WTC11 (cell line): ENCODE measurements around the gene RDH12. TPM values are rescaled to one million over a fixed set of nuclear protein-coding genes. Genes with fewer than 3 reads are reported as not detected.

ENCODE experiments used
- ATAC-seq: fragments of 200-7000 bp; cut with Tn5 transposase; 2 replicates; pipeline ENCODE4 v1.10.0; 2021; ENCODE audit warnings: mild to moderate bottlenecking, moderate library complexity
- CTCF ChIA-PET: fragments of 300-600 bp; sonication (Branson Sonifier 250); formaldehyde crosslinking; loops from one replicate; lab custom pipeline; 2021; ENCODE audit warnings: antibody characterized with exemption; lab: Charles Lee
- POLR2A ChIA-PET: fragments of 350-600 bp; sonication (Branson Sonifier 250); formaldehyde crosslinking; loops from one replicate; lab custom pipeline; 2021; ENCODE audit warnings: antibody characterized with exemption; lab: Charles Lee
- DNase-seq: peaks from one replicate; pipeline ENCODE4 v3.0.0; 2021; ENCODE audit warnings: low spot score
- H3K27ac Mint-ChIP-seq: 2 replicates; pipeline ENCODE4 v1.8.0; 2021; ENCODE audit warnings: mixed read lengths
- H3K27me3 Mint-ChIP-seq: 2 replicates; pipeline ENCODE4 v1.8.0; 2021; ENCODE audit warnings: low read depth, mild to moderate bottlenecking, moderate library complexity, mixed read lengths
- H3K36me3 Mint-ChIP-seq: 2 replicates; pipeline ENCODE4 v1.8.0; 2021; ENCODE audit warnings: mixed read lengths
- H3K4me1 Mint-ChIP-seq: 2 replicates; pipeline ENCODE4 v1.8.0; 2022; ENCODE audit warnings: mixed read lengths
- H3K4me3 Mint-ChIP-seq: 2 replicates; pipeline ENCODE4 v1.8.0; 2021; ENCODE audit warnings: mild to moderate bottlenecking, moderate library complexity, mixed read lengths
- H3K9me3 Mint-ChIP-seq: 2 replicates; pipeline ENCODE4 v1.8.0; 2021; ENCODE audit warnings: mixed read lengths
- AR ChIP-seq: fragments of 250-450 bp; sonication (Bioruptor Pico); IDR thresholded peaks from 2 replicates; pipeline ENCODE4 v1.9.0; 2021; ENCODE audit warnings: mild to moderate bottlenecking
- ATF1 ChIP-seq: sonication (generic); formaldehyde crosslinking; IDR thresholded peaks from 2 replicates; pipeline ENCODE4 v1.8.1; 2023; ENCODE audit warnings: mild to moderate bottlenecking, moderate library complexity, missing genetic modification reagents
- ATF2 ChIP-seq: sonication (generic); formaldehyde crosslinking; IDR thresholded peaks from 2 replicates; pipeline ENCODE4 v1.8.1; 2022; ENCODE audit warnings: low read depth, missing genetic modification reagents, borderline replicate concordance
- CBFB ChIP-seq: sonication (generic); formaldehyde crosslinking; IDR thresholded peaks from 2 replicates; pipeline ENCODE4 v1.8.1; 2022; ENCODE audit warnings: mild to moderate bottlenecking, low read depth, missing genetic modification reagents
- EMX1 ChIP-seq: fragments of 250-450 bp; sonication (Bioruptor Pico); IDR thresholded peaks from 2 replicates; pipeline ENCODE4 v1.8.0; 2021; ENCODE audit warnings: mild to moderate bottlenecking
- FOXJ3 ChIP-seq: sonication (generic); formaldehyde crosslinking; IDR thresholded peaks from 2 replicates; pipeline ENCODE4 v1.9.0; 2021; ENCODE audit warnings: missing genetic modification reagents, mild to moderate bottlenecking, borderline replicate concordance
- GRHL2 ChIP-seq: fragments of 250-450 bp; sonication (Bioruptor Pico); IDR thresholded peaks from 2 replicates; pipeline ENCODE4 v1.8.0; 2022; ENCODE audit warnings: mild to moderate bottlenecking, moderate library complexity; ENCODE audit not compliant: insufficient replicate concordance, severe bottlenecking
- GTF2I ChIP-seq: fragments of 250-450 bp; sonication (Bioruptor Pico); conservative IDR thresholded peaks from 2 replicates; pipeline ENCODE4 v1.4.0; 2021; ENCODE audit warnings: mild to moderate bottlenecking
- MXD4 ChIP-seq: fragments of 250-450 bp; sonication (Bioruptor Pico); IDR thresholded peaks from 2 replicates; pipeline ENCODE4 v1.8.0; 2021; ENCODE audit warnings: mild to moderate bottlenecking, moderate library complexity, borderline replicate concordance
- MYBL2 ChIP-seq: sonication (generic); formaldehyde crosslinking; IDR thresholded peaks from 2 replicates; pipeline ENCODE4 v1.8.1; 2023; ENCODE audit warnings: mild to moderate bottlenecking, moderate library complexity, missing genetic modification reagents
- RORB ChIP-seq: fragments of 250-450 bp; sonication (Bioruptor Pico); IDR thresholded peaks from 2 replicates; pipeline ENCODE4 v1.9.0; 2021; ENCODE audit warnings: mild to moderate bottlenecking
- STAT6 ChIP-seq: sonication (generic); formaldehyde crosslinking; conservative IDR thresholded peaks from 2 replicates; pipeline ENCODE4 v1.8.1; 2023; ENCODE audit warnings: mild to moderate bottlenecking, low read depth, missing genetic modification reagents, moderate library complexity
- USF1 ChIP-seq: sonication (generic); formaldehyde crosslinking; IDR thresholded peaks from 2 replicates; pipeline ENCODE4 v1.8.0; 2022; ENCODE audit warnings: mild to moderate bottlenecking, missing genetic modification reagents
- USF2 ChIP-seq: sonication (generic); formaldehyde crosslinking; IDR thresholded peaks from 2 replicates; pipeline ENCODE4 v1.8.1; 2023; ENCODE audit warnings: mild to moderate bottlenecking, missing genetic modification reagents, moderate library complexity
- ZMAT4 ChIP-seq: fragments of 250-450 bp; sonication (Bioruptor Pico); IDR thresholded peaks from 2 replicates; pipeline ENCODE4 v1.9.0; 2021; ENCODE audit warnings: mild to moderate bottlenecking
- ZNF121 ChIP-seq: sonication (generic); formaldehyde crosslinking; IDR thresholded peaks from 2 replicates; pipeline ENCODE4 v1.8.0; 2023; ENCODE audit warnings: missing genetic modification reagents
- ZNF396 ChIP-seq: fragments of 250-450 bp; sonication (Bioruptor Pico); IDR thresholded peaks from 2 replicates; pipeline ENCODE4 v1.8.0; 2021; ENCODE audit warnings: mild to moderate bottlenecking, moderate library complexity, borderline replicate concordance
- ZNF416 ChIP-seq: fragments of 250-450 bp; sonication (Bioruptor Pico); IDR thresholded peaks from 2 replicates; pipeline ENCODE4 v1.9.0; 2021; ENCODE audit warnings: mild to moderate bottlenecking, inconsistent platforms
- ZNF532 ChIP-seq: fragments of 250-450 bp; sonication (Bioruptor Pico); IDR thresholded peaks from 2 replicates; pipeline ENCODE4 v1.9.0; 2021; ENCODE audit warnings: mild to moderate bottlenecking, borderline replicate concordance
- total RNA-seq: library from RNA; stranded (reverse); gene quantifications from 3 replicates; pipeline ENCODE4 v1.2.3, GENCODE V29; 2021

RDH12 gene
- total RNA-seq, 1 experiment from 2014 or later: 0.77 TPM

GRCh38 chr14:67735336-67736147 lies 33.9 kb downstream of the RDH12 start (continued):
- TF ChIP-seq STAT6: no peak

- POLR2A ChIA-PET: no interaction called here
- ATAC-seq: no peak
- Mint-ChIP-seq H3K36me3 (no peaks in the 10 kb centered on the region), H3K27ac (no peak overlapping the region), H3K27me3 (no peaks in the 10 kb centered on the region), H3K9me3 (no peaks in the 10 kb centered on the region), H3K4me1 (peaks cover 8% of the 10 kb centered on the region; the same call in 1 of the 2 replicates), H3K4me3 (no peak overlapping the region)
- no peak for DNase-seq
- CTCF ChIA-PET: no interaction called here
- no peak for TF ChIP-seq GTF2I (CRISPR knock-in tag)
- TF ChIP-seq ZNF396 (CRISPR knock-in tag): no peak
- TF ChIP-seq MXD4 (CRISPR knock-in tag): no peak
- TF ChIP-seq EMX1 (CRISPR knock-in tag): no peak
- no peak for TF ChIP-seq ZNF416 (CRISPR knock-in tag)
- TF ChIP-seq ZNF121 (CRISPR knock-in tag): no peak
- no peak for TF ChIP-seq CBFB (CRISPR knock-in tag)
- no peak for TF ChIP-seq AR (CRISPR knock-in tag)
- no peak for TF ChIP-seq FOXJ3 (CRISPR knock-in tag)
- no peak for TF ChIP-seq RORB (CRISPR knock-in tag)
- no peak for TF ChIP-seq GRHL2 (CRISPR knock-in tag)
- TF ChIP-seq USF2 (CRISPR knock-in tag): no peak
- no peak for TF ChIP-seq ATF2
- TF ChIP-seq ZNF532: no peak
- TF ChIP-seq ATF1 (CRISPR knock-in tag): no peak
- no peak for TF ChIP-seq MYBL2 (CRISPR knock-in tag)
- TF ChIP-seq USF1 (CRISPR knock-in tag): no peak
- TF ChIP-seq ZMAT4 (CRISPR knock-in tag): no peak
Measured at GRCh38 chr14:67736771-67737170, 35.1 kb downstream of the RDH12 start.
